Fibroblast of lung (primary cell): ENCODE results near the gene TMPRSS3. TPM values are rescaled to one million over a fixed set of nuclear protein-coding genes. Genes with fewer than 3 reads are reported as not detected.

Experiments
- DNase-seq, 2 donors: peaks; one replicate each; pipeline versions ENCODE4 v3.0.0 to v3.0.0-alpha.2; 2010; ENCODE audit warnings: low read depth in 2 of 2
- H2AFZ ChIP-seq: 2 replicates; pipeline ENCODE4 v1.5.1; 2012; ENCODE audit warnings: low read length, control low read depth, inconsistent platforms
- H3K27ac ChIP-seq: 2 replicates; pipeline ENCODE4 v1.5.1; 2011; ENCODE audit warnings: low read length, control low read depth; ENCODE audit not compliant: insufficient read depth
- H3K27me3 ChIP-seq: 2 replicates; pipeline ENCODE4 v1.5.1; 2011; ENCODE audit warnings: mild to moderate bottlenecking, low read length; ENCODE audit not compliant: control insufficient read depth, insufficient read depth
- H3K36me3 ChIP-seq: 2 replicates; pipeline ENCODE4 v1.5.1; 2011; ENCODE audit warnings: low read length; ENCODE audit not compliant: control insufficient read depth, insufficient read depth
- H3K4me1 ChIP-seq: 2 replicates; pipeline ENCODE4 v1.5.1; 2011; ENCODE audit warnings: low read length; ENCODE audit not compliant: control insufficient read depth, insufficient read depth; ENCODE audit errors: extremely low read depth
- H3K4me2 ChIP-seq: 2 replicates; pipeline ENCODE4 v1.5.1; 2011; ENCODE audit warnings: low read length, control low read depth; ENCODE audit not compliant: insufficient read depth; ENCODE audit errors: extremely low read depth
- H3K4me3 ChIP-seq, 4 experiments: fragments of 200-600 bp in 1 of 4; sonication (generic) in 1 of 4; replicated peaks in 1 of 4; 2 replicates each; pipeline ENCODE4 v1.5.1; 2011 to 2016; ENCODE audit warnings: low read length in 4 of 4, low read depth in 3 of 4, mild to moderate bottlenecking in 3 of 4, control low read depth in 2 of 4, inconsistent platforms in 1 of 4, mixed read lengths in 1 of 4; ENCODE audit not compliant: insufficient read depth in 1 of 4; ENCODE audit errors: control extremely low read depth in 1 of 4
- H3K79me2 ChIP-seq: 2 replicates; pipeline ENCODE4 v1.5.1; 2012; ENCODE audit warnings: mild to moderate bottlenecking, low read length, inconsistent platforms; ENCODE audit not compliant: control insufficient read depth, insufficient read depth
- H3K9ac ChIP-seq: 2 replicates; pipeline ENCODE4 v1.5.1; 2011; ENCODE audit warnings: mild to moderate bottlenecking, low read length, control low read depth; ENCODE audit not compliant: insufficient read depth
- H3K9me3 ChIP-seq: 2 replicates; pipeline ENCODE4 v1.5.1; 2012; ENCODE audit warnings: low read depth, low read length; ENCODE audit not compliant: control insufficient read depth, insufficient read depth
- H4K20me1 ChIP-seq: 2 replicates; pipeline ENCODE4 v1.5.1; 2011; ENCODE audit warnings: low read length; ENCODE audit not compliant: control insufficient read depth, insufficient read depth; ENCODE audit errors: extremely low read depth
- EZH2 ChIP-seq: IDR thresholded peaks from 2 replicates; pipeline ENCODE4 v1.5.1; 2012; ENCODE audit warnings: low read length, control low read depth, mild to moderate bottlenecking; ENCODE audit errors: missing control alignments
- polyA plus RNA-seq, 2 donors: library from polyadenylated mRNA; depleted of rRNA in 1 of 2; stranded (reverse) in 1 of 2; unstranded in 1 of 2; fragments of >200 nt; gene quantifications; 2 replicates each; pipeline ENCODE4 v1.2.1, GENCODE V29; 2011 to 2012; ENCODE audit warnings: missing spikeins in 1 of 2
- total RNA-seq: library from RNA; depleted of rRNA; stranded (reverse); fragments of >200 nt; gene quantifications from 2 replicates; pipeline ENCODE4 v1.2.1, GENCODE V29; 2014
- TF ChIP-seq, protein P1 (sequence below), 2 donors: IDR thresholded peaks in 1 of 2; conservative IDR thresholded peaks in 1 of 2; 1 replicate in 1 of 2; 2 replicates in 1 of 2; pipeline ENCODE4 v1.5.1; 2011 to 2012; ENCODE audit warnings: low read length in 2 of 2, control low read depth in 1 of 2, inconsistent platforms in 1 of 2, low read depth in 1 of 2, mild to moderate bottlenecking in 1 of 2

TMPRSS3 gene
- total and polyA plus RNA-seq, 2 donors (not counting 1 experiment from before 2014, with no cell fraction given): not detected

DNA sequence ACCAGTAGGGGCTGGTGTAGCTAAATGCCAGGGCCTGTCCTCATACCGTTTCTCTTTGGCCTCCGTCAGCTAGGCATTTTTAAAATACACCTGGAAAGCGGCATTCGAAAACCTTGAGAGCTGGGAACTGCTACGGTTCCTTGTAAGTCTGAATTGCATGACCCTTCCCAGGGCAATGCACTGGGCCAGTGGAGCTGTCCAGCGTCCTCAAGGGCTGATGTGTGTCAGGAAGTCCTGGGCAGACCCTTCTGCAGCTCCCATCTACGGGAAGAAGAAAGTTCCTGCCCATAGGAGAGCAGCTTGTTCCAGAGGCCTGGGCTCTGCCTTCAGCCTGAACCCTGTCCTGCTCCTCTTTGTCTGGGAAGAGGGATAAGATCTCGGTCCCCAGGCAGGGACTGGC, 41.9 kb upstream of the TMPRSS3 start:
- Histone ChIP-seq H3K4me1 (no peaks in the 10 kb centered on the region), H3K9ac (no peak overlapping the region), H3K27ac (no peak overlapping the region), H3K9me3 (no peaks in the 10 kb centered on the region), H3K4me3 (no peak overlapping the region), H3K79me2 (no peaks in the 10 kb centered on the region), H2AFZ (no peak overlapping the region), H4K20me1 (no peaks in the 10 kb centered on the region), H3K4me2 (no peak overlapping the region), H3K27me3 (no peaks in the 10 kb centered on the region), H3K36me3 (no peaks in the 10 kb centered on the region)
- no peak for DNase-seq
- TF ChIP-seq, protein P1, sequence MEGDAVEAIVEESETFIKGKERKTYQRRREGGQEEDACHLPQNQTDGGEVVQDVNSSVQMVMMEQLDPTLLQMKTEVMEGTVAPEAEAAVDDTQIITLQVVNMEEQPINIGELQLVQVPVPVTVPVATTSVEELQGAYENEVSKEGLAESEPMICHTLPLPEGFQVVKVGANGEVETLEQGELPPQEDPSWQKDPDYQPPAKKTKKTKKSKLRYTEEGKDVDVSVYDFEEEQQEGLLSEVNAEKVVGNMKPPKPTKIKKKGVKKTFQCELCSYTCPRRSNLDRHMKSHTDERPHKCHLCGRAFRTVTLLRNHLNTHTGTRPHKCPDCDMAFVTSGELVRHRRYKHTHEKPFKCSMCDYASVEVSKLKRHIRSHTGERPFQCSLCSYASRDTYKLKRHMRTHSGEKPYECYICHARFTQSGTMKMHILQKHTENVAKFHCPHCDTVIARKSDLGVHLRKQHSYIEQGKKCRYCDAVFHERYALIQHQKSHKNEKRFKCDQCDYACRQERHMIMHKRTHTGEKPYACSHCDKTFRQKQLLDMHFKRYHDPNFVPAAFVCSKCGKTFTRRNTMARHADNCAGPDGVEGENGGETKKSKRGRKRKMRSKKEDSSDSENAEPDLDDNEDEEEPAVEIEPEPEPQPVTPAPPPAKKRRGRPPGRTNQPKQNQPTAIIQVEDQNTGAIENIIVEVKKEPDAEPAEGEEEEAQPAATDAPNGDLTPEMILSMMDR (conservative IDR thresholded peaks at IDR 0.05 in 1 of 2, IDR thresholded peaks at IDR 0.05 in 1 of 2; ENCODE audit: low read depth in 1 of 2, low read length in 2 of 2): no peak
- no peak for TF ChIP-seq EZH2

DNA sequence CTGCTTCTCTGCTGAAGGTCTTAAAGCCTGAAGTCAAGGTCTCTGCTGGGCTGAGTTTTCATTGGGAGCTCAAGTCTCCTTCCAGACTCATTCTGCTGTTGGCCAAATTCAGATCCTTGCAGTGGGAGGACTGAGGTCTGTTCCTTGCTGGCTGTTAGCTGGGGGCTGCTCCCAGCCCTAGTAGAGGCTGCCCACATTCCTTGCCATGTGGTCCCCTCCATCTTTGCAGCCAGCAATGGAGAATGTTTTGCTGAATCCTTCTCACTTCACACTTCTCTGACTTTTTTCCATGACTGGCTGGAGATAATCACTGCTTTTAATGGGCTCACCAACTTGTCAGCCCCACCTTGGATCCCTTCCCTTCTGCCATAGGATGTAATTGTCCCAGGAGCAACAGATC, 41.1 kb upstream of the TMPRSS3 start:
- no peaks in the 10 kb centered on the region for H4K20me1 ChIP-seq
- no peak overlapping the region for H3K4me3 ChIP-seq
- H3K27me3 ChIP-seq: no peaks in the 10 kb centered on the region
- H3K27ac ChIP-seq: no peak overlapping the region
- no peak overlapping the region for H3K4me2 ChIP-seq
- DNase-seq: no peak
- H3K79me2 ChIP-seq: no peaks in the 10 kb centered on the region
- H3K4me1 ChIP-seq: no peaks in the 10 kb centered on the region
- H2AFZ ChIP-seq: no peak overlapping the region
- H3K36me3 ChIP-seq: no peaks in the 10 kb centered on the region
- no peaks in the 10 kb centered on the region for H3K9me3 ChIP-seq
- no peak overlapping the region for H3K9ac ChIP-seq
- TF ChIP-seq EZH2: no peak
- TF ChIP-seq, protein P1 (conservative IDR thresholded peaks at IDR 0.05 in 1 of 2, IDR thresholded peaks at IDR 0.05 in 1 of 2; ENCODE audit: low read depth in 1 of 2, low read length in 2 of 2): no peak

DNA sequence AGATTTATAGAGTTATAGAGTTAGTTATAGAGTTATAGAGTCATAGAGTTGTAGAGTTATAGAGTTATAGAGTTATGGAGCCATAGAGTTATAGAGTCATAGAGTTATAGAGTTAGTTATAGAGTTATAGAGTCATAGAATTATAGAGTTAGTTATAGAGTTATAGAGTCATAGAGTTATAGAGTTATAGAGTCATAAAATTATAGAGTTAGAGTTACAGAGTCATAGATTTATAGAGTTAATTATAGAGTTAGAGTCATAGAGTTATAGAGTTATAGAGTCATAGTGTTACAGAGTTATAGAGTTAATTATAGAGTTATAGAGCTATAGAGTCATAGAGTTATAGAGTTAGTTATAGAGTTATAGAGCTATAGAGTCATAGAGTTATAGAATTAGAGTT, 40.0 kb upstream of the TMPRSS3 start:
- Histone ChIP-seq H3K27me3 (no peaks in the 10 kb centered on the region), H4K20me1 (no peaks in the 10 kb centered on the region), H3K36me3 (no peaks in the 10 kb centered on the region), H3K79me2 (no peaks in the 10 kb centered on the region), H3K27ac (no peak overlapping the region), H3K4me3 (no peak overlapping the region), H3K4me2 (no peak overlapping the region), H3K9ac (no peak overlapping the region), H3K9me3 (no peaks in the 10 kb centered on the region), H3K4me1 (no peaks in the 10 kb centered on the region), H2AFZ (no peak overlapping the region)
- TF ChIP-seq, protein P1 (conservative IDR thresholded peaks at IDR 0.05 in 1 of 2, IDR thresholded peaks at IDR 0.05 in 1 of 2; ENCODE audit: low read depth in 1 of 2, low read length in 2 of 2): no peak
- no peak for TF ChIP-seq EZH2
- no peak for DNase-seq
